Measurements from ENCODE around the gene TRAF3IP1. TPM values are rescaled to one million over a fixed set of nuclear protein-coding genes. Genes with fewer than 3 reads are reported as not detected.

TRAF3IP1 gene
- total and polyA plus RNA-seq, 4 donors, result 4.0 to 9.1 (median 4.6) TPM

DNA sequence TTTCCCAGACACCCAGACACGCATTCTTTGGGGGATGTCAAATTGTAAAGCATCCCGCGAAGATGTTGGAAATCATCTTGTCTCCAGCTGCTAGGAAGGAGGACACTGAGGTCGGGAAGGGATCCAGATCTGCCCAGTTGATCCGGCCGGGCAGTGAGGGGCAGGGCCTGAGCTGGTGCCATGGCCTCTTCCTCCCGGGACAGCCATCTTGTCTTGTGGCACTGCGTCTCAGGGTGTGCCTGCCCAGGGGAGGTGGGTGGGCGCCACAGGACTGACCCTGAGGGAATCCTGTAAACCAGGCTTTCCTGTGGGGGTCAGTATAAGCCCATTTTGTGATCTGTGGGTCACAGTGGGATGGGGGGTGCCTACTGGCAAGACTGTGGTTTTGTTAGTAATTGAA, 10.1 kb downstream of the TRAF3IP1 start:
- WGBS, result 98% methylated on average over 9 of the region's 9 CpGs
- H3K4me1 ChIP-seq (ENCODE audit: control insufficient read depth in 4 of 4, insufficient read depth in 4 of 4, low read length in 3 of 4), result no peaks in the 10 kb centered on the region
- TF ChIP-seq FOXA1 (IDR thresholded peaks at IDR 0.05) (no peak), NR2F2 (IDR thresholded peaks at IDR 0.05) (no peak), SP1 (IDR thresholded peaks at IDR 0.05) (no peak), EGR1 (IDR thresholded peaks at IDR 0.05; ENCODE audit: low read depth in 2 of 2) (no peak), RXRA (IDR thresholded peaks at IDR 0.05) (no peak), RAD21 (IDR thresholded peaks at IDR 0.05) (no peak), HNF4G (IDR thresholded peaks at IDR 0.05) (no peak), HNF4A (conservative IDR thresholded peaks at IDR 0.05) (no peak), TAF1 (conservative IDR thresholded peaks at IDR 0.05) (no peak), JUND (IDR thresholded peaks at IDR 0.05) (no peak)
- TF ChIP-seq, protein P1, sequence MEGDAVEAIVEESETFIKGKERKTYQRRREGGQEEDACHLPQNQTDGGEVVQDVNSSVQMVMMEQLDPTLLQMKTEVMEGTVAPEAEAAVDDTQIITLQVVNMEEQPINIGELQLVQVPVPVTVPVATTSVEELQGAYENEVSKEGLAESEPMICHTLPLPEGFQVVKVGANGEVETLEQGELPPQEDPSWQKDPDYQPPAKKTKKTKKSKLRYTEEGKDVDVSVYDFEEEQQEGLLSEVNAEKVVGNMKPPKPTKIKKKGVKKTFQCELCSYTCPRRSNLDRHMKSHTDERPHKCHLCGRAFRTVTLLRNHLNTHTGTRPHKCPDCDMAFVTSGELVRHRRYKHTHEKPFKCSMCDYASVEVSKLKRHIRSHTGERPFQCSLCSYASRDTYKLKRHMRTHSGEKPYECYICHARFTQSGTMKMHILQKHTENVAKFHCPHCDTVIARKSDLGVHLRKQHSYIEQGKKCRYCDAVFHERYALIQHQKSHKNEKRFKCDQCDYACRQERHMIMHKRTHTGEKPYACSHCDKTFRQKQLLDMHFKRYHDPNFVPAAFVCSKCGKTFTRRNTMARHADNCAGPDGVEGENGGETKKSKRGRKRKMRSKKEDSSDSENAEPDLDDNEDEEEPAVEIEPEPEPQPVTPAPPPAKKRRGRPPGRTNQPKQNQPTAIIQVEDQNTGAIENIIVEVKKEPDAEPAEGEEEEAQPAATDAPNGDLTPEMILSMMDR (IDR thresholded peaks at IDR 0.05; ENCODE audit: low read depth, low read length, missing input control), result no peak
- TF ChIP-seq, protein P2, sequence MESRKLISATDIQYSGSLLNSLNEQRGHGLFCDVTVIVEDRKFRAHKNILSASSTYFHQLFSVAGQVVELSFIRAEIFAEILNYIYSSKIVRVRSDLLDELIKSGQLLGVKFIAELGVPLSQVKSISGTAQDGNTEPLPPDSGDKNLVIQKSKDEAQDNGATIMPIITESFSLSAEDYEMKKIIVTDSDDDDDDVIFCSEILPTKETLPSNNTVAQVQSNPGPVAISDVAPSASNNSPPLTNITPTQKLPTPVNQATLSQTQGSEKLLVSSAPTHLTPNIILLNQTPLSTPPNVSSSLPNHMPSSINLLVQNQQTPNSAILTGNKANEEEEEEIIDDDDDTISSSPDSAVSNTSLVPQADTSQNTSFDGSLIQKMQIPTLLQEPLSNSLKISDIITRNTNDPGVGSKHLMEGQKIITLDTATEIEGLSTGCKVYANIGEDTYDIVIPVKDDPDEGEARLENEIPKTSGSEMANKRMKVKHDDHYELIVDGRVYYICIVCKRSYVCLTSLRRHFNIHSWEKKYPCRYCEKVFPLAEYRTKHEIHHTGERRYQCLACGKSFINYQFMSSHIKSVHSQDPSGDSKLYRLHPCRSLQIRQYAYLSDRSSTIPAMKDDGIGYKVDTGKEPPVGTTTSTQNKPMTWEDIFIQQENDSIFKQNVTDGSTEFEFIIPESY (IDR thresholded peaks at IDR 0.05), result no peak
- TF ChIP-seq, protein P3, sequence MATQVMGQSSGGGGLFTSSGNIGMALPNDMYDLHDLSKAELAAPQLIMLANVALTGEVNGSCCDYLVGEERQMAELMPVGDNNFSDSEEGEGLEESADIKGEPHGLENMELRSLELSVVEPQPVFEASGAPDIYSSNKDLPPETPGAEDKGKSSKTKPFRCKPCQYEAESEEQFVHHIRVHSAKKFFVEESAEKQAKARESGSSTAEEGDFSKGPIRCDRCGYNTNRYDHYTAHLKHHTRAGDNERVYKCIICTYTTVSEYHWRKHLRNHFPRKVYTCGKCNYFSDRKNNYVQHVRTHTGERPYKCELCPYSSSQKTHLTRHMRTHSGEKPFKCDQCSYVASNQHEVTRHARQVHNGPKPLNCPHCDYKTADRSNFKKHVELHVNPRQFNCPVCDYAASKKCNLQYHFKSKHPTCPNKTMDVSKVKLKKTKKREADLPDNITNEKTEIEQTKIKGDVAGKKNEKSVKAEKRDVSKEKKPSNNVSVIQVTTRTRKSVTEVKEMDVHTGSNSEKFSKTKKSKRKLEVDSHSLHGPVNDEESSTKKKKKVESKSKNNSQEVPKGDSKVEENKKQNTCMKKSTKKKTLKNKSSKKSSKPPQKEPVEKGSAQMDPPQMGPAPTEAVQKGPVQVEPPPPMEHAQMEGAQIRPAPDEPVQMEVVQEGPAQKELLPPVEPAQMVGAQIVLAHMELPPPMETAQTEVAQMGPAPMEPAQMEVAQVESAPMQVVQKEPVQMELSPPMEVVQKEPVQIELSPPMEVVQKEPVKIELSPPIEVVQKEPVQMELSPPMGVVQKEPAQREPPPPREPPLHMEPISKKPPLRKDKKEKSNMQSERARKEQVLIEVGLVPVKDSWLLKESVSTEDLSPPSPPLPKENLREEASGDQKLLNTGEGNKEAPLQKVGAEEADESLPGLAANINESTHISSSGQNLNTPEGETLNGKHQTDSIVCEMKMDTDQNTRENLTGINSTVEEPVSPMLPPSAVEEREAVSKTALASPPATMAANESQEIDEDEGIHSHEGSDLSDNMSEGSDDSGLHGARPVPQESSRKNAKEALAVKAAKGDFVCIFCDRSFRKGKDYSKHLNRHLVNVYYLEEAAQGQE (IDR thresholded peaks at IDR 0.05), result no peak
- TF ChIP-seq, protein P4, sequence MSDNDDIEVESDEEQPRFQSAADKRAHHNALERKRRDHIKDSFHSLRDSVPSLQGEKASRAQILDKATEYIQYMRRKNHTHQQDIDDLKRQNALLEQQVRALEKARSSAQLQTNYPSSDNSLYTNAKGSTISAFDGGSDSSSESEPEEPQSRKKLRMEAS (IDR thresholded peaks at IDR 0.05), result no peak
- TF ChIP-seq, protein P5, sequence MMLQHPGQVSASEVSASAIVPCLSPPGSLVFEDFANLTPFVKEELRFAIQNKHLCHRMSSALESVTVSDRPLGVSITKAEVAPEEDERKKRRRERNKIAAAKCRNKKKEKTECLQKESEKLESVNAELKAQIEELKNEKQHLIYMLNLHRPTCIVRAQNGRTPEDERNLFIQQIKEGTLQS (IDR thresholded peaks at IDR 0.05), result no peak
- peaks cover 4 to 24% (median 14%) of the 10 kb centered on the region in 4 donors for H3K36me3 ChIP-seq (ENCODE audit: control insufficient read depth in 4 of 4, insufficient read depth in 3 of 4, low read depth in 1 of 4, low read length in 3 of 4)
- no peak overlapping the region for H3K27ac ChIP-seq (ENCODE audit: low read depth in 1 of 2, low read length in 2 of 2)
- no peaks in the 10 kb centered on the region for H3K9me3 ChIP-seq (ENCODE audit: control insufficient read depth in 4 of 4, low read length in 3 of 4)
- no peaks in the 10 kb centered on the region for H3K27me3 ChIP-seq (ENCODE audit: control insufficient read depth in 4 of 4, insufficient read depth in 4 of 4, low read length in 3 of 4)
- DNase-seq (ENCODE audit: low spot score), result no peak
- H3K9ac ChIP-seq (ENCODE audit: low read depth in 1 of 2, low read length in 2 of 2), result no peak overlapping the region
- no peak overlapping the region for H3K4me3 ChIP-seq (ENCODE audit: low read depth in 1 of 3, low read length in 3 of 3)

DNA sequence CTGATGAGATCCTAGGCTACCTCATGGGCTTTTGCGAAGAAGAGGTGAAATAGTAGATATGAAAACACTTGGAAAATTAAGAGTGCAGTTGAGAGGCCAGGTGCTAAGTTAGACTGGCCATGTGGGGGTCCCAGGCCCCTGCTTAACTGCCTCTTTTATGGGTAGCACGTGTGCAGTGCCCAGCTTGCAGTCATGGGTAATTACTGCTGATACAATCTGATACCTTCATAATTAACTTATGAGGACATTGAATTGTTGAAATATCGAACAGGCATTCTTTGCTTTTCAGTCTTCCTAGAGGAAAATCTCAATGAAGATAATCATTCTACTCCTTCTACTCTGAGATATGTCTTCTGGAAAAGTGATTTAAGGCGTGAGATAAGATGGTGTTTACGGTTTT, 11.6 kb downstream of the TRAF3IP1 start:
- Histone ChIP-seq H3K9me3 (ENCODE audit: control insufficient read depth in 4 of 4, low read length in 3 of 4) (no peaks in the 10 kb centered on the region), H3K4me3 (ENCODE audit: low read depth in 1 of 3, low read length in 3 of 3) (no peak overlapping the region), H3K27ac (ENCODE audit: low read depth in 1 of 2, low read length in 2 of 2) (no peak overlapping the region), H3K27me3 (ENCODE audit: control insufficient read depth in 4 of 4, insufficient read depth in 4 of 4, low read length in 3 of 4) (no peaks in the 10 kb centered on the region), H3K4me1 (ENCODE audit: control insufficient read depth in 4 of 4, insufficient read depth in 4 of 4, low read length in 3 of 4) (peaks cover 0 to 7% (median 3%) of the 10 kb centered on the region in 4 donors), H3K9ac (ENCODE audit: low read depth in 1 of 2, low read length in 2 of 2) (no peak overlapping the region), H3K36me3 (ENCODE audit: control insufficient read depth in 4 of 4, insufficient read depth in 3 of 4, low read depth in 1 of 4, low read length in 3 of 4) (peaks cover 4 to 19% (median 14%) of the 10 kb centered on the region in 4 donors)
- 95% methylated on average over 5 of the region's 5 CpGs for WGBS
- DNase-seq (ENCODE audit: low spot score), result no peak
- TF ChIP-seq, protein P2 (IDR thresholded peaks at IDR 0.05), result no peak
- TF ChIP-seq, protein P1 (IDR thresholded peaks at IDR 0.05; ENCODE audit: low read depth, low read length, missing input control), result no peak
- TF ChIP-seq SP1 (IDR thresholded peaks at IDR 0.05) (no peak), FOXA2 (IDR thresholded peaks at IDR 0.05) (no peak), HNF4G (IDR thresholded peaks at IDR 0.05) (no peak)
- TF ChIP-seq, protein P4 (IDR thresholded peaks at IDR 0.05), result no peak

Measured in liver (tissue), 9 donors.